ENCODE results near the gene TXLNA. TPM values are rescaled to one million over a fixed set of nuclear protein-coding genes. Genes with fewer than 3 reads are reported as not detected.
"Not testable (repeated sequence)": the region's sequence is repeated elsewhere in the genome, so short reads cannot be mapped to it uniquely, and the experiment has no call there.

Gene TXLNA
- total RNA-seq (ENCODE audit: unreplicated experiment) = 65.3 TPM
- long read RNA-seq, full-length matches to known transcripts = 1 of 15 reads
- long read RNA-seq, partial matches to known transcripts = 2 of 15 reads
- long read RNA-seq, other reads (novel, unspliced or antisense) = 12 of 15 reads

GRCh38 chr1:32179443-32180185 lies at the start of gene TXLNA:
Gene TXLNA, plus strand, starts transcription at chr1:32179675. Its CDS starts 671 bp downstream, at chr1:32180346.
- Mint-ChIP-seq H3K9me3 (ENCODE audit: unreplicated experiment) (no peaks in the 10 kb centered on the region), H3K27me3 (ENCODE audit: unreplicated experiment) (peaks cover 4% of the 10 kb centered on the region), H3K4me1 (ENCODE audit: unreplicated experiment) (peaks cover 26% of the 10 kb centered on the region), H3K4me3 (ENCODE audit: unreplicated experiment) (peak within 1 kb of the TSS; percentile 92), H3K27ac (ENCODE audit: unreplicated experiment) (peak within 1 kb of the TSS; percentile 93), H3K36me3 (ENCODE audit: low read depth, unreplicated experiment) (peaks cover 37% of the 10 kb centered on the region)
- DNase-seq (ENCODE audit: low spot score) = peak; percentile 89
- no peak for TF ChIP-seq CTCF (IDR thresholded peaks at IDR 0.05; ENCODE audit: unreplicated experiment)

GRCh38 chr1:32133950-32134280 lies 45.6 kb upstream of the TXLNA start:
- not testable (repeated sequence) for H3K27ac Mint-ChIP-seq (ENCODE audit: unreplicated experiment); H3K27me3 Mint-ChIP-seq (ENCODE audit: unreplicated experiment); H3K36me3 Mint-ChIP-seq (ENCODE audit: low read depth, unreplicated experiment); H3K4me3 Mint-ChIP-seq (ENCODE audit: unreplicated experiment); H3K9me3 Mint-ChIP-seq (ENCODE audit: unreplicated experiment); DNase-seq (ENCODE audit: low spot score)
- H3K4me1 Mint-ChIP-seq (ENCODE audit: unreplicated experiment) = peaks cover 18% of the 10 kb centered on the region

GRCh38 chr1:32137111-32137510 lies 42.4 kb upstream of the TXLNA start:
- H3K9me3 Mint-ChIP-seq (ENCODE audit: unreplicated experiment) = no peaks in the 10 kb centered on the region
- H3K27ac Mint-ChIP-seq (ENCODE audit: unreplicated experiment) = no peak overlapping the region
- TF ChIP-seq CTCF (IDR thresholded peaks at IDR 0.05; ENCODE audit: unreplicated experiment) = no peak
- H3K4me3 Mint-ChIP-seq (ENCODE audit: unreplicated experiment) = no peak overlapping the region
- H3K27me3 Mint-ChIP-seq (ENCODE audit: unreplicated experiment) = peaks cover 2% of the 10 kb centered on the region
- no peaks in the 10 kb centered on the region for H3K36me3 Mint-ChIP-seq (ENCODE audit: low read depth, unreplicated experiment)
- DNase-seq (ENCODE audit: low spot score) = no peak
- H3K4me1 Mint-ChIP-seq (ENCODE audit: unreplicated experiment) = peaks cover 15% of the 10 kb centered on the region

- Mint-ChIP-seq H3K9me3 (ENCODE audit: unreplicated experiment) (no peaks in the 10 kb centered on the region), H3K4me1 (ENCODE audit: unreplicated experiment) (peaks cover 15% of the 10 kb centered on the region), H3K27me3 (ENCODE audit: unreplicated experiment) (no peaks in the 10 kb centered on the region), H3K36me3 (ENCODE audit: low read depth, unreplicated experiment) (no peaks in the 10 kb centered on the region), H3K27ac (ENCODE audit: unreplicated experiment) (peak overlapping the region; percentile 39), H3K4me3 (ENCODE audit: unreplicated experiment) (no peak overlapping the region)
- DNase-seq (ENCODE audit: low spot score) = no peak
- no peak for TF ChIP-seq CTCF (IDR thresholded peaks at IDR 0.05; ENCODE audit: unreplicated experiment)
These were observed 40.5 kb upstream of the TXLNA start for GRCh38 chr1:32138965-32139364.

GRCh38 chr1:32142446-32143301 lies 36.8 kb upstream of the TXLNA start:
- Mint-ChIP-seq H3K27me3 (ENCODE audit: unreplicated experiment) (no peaks in the 10 kb centered on the region), H3K27ac (ENCODE audit: unreplicated experiment) (no peak overlapping the region), H3K4me3 (ENCODE audit: unreplicated experiment) (no peak overlapping the region), H3K4me1 (ENCODE audit: unreplicated experiment) (peaks cover 15% of the 10 kb centered on the region), H3K9me3 (ENCODE audit: unreplicated experiment) (no peaks in the 10 kb centered on the region), H3K36me3 (ENCODE audit: low read depth, unreplicated experiment) (no peaks in the 10 kb centered on the region)
- no peak for TF ChIP-seq CTCF (IDR thresholded peaks at IDR 0.05; ENCODE audit: unreplicated experiment)
- DNase-seq (ENCODE audit: low spot score) = peak; percentile 5

GRCh38 chr1:32143302-32143695 lies 36.2 kb upstream of the TXLNA start:
- H3K4me3 Mint-ChIP-seq (ENCODE audit: unreplicated experiment); H3K36me3 Mint-ChIP-seq (ENCODE audit: low read depth, unreplicated experiment); DNase-seq (ENCODE audit: low spot score); H3K27me3 Mint-ChIP-seq (ENCODE audit: unreplicated experiment); H3K9me3 Mint-ChIP-seq (ENCODE audit: unreplicated experiment); H3K27ac Mint-ChIP-seq (ENCODE audit: unreplicated experiment): not testable (repeated sequence)
- H3K4me1 Mint-ChIP-seq (ENCODE audit: unreplicated experiment) = peaks cover 12% of the 10 kb centered on the region

Measured in endothelial cell (in vitro differentiated cells).